Measurements from ENCODE around the gene COL17A1.

DNA sequence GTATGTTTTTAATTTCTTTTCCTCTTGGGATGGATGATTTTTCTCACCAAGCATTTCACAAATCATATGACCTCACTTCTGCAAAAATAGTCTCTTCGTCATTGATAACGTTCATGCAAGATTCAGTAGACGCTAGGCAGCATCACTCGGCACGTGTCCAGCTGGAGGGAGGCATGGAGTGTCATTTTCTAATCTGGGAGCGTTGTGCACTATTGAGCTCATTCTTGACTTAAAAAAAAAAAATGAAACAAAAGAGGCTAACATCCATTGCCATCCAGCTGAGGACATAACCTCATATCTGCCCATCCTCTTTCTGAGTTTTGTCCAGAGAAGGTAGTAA, 56.2 kb downstream of the COL17A1 start:
- TF ChIP-seq, protein P1, sequence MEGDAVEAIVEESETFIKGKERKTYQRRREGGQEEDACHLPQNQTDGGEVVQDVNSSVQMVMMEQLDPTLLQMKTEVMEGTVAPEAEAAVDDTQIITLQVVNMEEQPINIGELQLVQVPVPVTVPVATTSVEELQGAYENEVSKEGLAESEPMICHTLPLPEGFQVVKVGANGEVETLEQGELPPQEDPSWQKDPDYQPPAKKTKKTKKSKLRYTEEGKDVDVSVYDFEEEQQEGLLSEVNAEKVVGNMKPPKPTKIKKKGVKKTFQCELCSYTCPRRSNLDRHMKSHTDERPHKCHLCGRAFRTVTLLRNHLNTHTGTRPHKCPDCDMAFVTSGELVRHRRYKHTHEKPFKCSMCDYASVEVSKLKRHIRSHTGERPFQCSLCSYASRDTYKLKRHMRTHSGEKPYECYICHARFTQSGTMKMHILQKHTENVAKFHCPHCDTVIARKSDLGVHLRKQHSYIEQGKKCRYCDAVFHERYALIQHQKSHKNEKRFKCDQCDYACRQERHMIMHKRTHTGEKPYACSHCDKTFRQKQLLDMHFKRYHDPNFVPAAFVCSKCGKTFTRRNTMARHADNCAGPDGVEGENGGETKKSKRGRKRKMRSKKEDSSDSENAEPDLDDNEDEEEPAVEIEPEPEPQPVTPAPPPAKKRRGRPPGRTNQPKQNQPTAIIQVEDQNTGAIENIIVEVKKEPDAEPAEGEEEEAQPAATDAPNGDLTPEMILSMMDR (IDR thresholded peaks at IDR 0.05): no peak
- TF ChIP-seq POLR2AphosphoS5 (IDR thresholded peaks at IDR 0.05) (no peak), POLR2A (IDR thresholded peaks at IDR 0.05) (no peak), EP300 (IDR thresholded peaks at IDR 0.05) (no peak)

All from stomach (tissue), 4 donors.